ENCODE measurements around the gene EMP1.
A peak's percentile ranks its signal among the peaks of the same experiment; 100 is the strongest.

The EMP1 gene

DNA sequence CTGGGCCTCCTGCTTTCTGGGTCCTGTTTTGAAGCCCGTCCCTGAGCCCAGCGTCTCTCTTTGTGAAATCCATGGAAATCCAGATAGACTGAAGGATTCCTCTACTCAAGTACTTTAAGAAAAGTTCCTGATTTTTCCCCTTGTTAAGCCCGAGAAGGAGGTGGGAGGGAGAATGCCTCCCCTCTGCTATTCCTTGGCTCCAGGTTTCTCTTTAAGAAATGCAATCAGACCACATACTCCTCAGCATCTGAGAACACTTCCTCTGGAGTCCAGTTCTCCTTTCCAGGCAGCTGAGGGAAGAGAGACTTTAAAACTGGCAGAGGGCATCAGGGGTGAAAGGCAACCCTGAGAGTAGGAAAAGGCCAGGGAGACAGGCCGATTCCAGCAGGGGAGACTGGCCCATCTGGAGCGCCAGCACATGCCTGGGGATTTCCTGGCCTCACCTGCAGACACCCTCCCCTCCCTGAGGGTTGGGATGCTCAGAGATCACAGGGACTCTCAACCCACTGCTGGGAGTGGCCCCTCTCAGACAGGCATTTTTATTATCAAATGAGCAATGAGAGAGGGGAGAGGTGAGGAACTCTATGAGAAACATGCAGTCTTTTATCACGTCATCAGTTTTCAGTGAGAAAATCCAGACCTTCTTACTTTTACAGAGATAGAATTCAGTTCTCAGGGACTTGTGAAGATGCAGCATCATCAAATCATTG is 2.0 kb upstream of the EMP1 start:
- intact Hi-C loops (cut with DNase I; ENCODE audit: low total_unique reads): loop anchor here (5.0 kb wide), 2 partner anchors 92 to 1362 kb away; partner anchors contain the start of gene GSG1
- TF ChIP-seq, protein P1, sequence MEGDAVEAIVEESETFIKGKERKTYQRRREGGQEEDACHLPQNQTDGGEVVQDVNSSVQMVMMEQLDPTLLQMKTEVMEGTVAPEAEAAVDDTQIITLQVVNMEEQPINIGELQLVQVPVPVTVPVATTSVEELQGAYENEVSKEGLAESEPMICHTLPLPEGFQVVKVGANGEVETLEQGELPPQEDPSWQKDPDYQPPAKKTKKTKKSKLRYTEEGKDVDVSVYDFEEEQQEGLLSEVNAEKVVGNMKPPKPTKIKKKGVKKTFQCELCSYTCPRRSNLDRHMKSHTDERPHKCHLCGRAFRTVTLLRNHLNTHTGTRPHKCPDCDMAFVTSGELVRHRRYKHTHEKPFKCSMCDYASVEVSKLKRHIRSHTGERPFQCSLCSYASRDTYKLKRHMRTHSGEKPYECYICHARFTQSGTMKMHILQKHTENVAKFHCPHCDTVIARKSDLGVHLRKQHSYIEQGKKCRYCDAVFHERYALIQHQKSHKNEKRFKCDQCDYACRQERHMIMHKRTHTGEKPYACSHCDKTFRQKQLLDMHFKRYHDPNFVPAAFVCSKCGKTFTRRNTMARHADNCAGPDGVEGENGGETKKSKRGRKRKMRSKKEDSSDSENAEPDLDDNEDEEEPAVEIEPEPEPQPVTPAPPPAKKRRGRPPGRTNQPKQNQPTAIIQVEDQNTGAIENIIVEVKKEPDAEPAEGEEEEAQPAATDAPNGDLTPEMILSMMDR (IDR thresholded peaks at IDR 0.05): no peak
- Histone ChIP-seq H3K4me3 (no peak overlapping the region), H3K9me3 (no peaks in the 10 kb centered on the region), H3K27ac (no peak overlapping the region), H3K27me3 (no peaks in the 10 kb centered on the region), H3K4me1 (peaks cover 0 to 21% (median 12%) of the 10 kb centered on the region in 4 donors), H3K36me3 (no peaks in the 10 kb centered on the region)
- DNase-seq: no peak

DNA sequence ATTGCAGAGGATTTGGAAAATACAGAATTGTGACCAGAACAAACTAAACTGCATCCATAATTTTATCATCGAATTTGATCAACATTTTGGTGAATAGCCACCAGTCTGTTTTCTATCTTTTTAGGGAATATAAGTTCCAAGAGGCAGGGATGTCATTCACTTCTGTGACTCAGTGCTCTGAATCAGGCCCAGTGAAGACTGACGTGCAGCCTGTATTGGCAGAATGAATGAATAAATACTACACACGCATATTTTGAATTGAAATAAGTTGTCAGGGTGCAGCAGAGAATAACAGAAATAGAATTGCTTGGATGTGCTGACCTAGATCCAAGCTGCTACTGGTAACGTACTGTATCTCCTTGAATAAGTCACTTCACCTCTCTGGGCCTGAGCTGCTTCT is 1.3 kb upstream of the EMP1 start:
- Histone ChIP-seq H3K9me3 (no peaks in the 10 kb centered on the region), H3K4me1 (peaks cover 0 to 21% (median 12%) of the 10 kb centered on the region in 4 donors), H3K36me3 (no peaks in the 10 kb centered on the region), H3K27ac (peak overlapping the region; percentile 79 to 83), H3K27me3 (no peaks in the 10 kb centered on the region), H3K4me3 (no peak overlapping the region)
- DNase-seq: no peak
- TF ChIP-seq, protein P1 (IDR thresholded peaks at IDR 0.05): no peak
- intact Hi-C loops (cut with DNase I; ENCODE audit: low total_unique reads): loop anchor here (5.0 kb wide), 2 partner anchors 93 to 1363 kb away; partner anchors contain the start of gene GSG1

DNA sequence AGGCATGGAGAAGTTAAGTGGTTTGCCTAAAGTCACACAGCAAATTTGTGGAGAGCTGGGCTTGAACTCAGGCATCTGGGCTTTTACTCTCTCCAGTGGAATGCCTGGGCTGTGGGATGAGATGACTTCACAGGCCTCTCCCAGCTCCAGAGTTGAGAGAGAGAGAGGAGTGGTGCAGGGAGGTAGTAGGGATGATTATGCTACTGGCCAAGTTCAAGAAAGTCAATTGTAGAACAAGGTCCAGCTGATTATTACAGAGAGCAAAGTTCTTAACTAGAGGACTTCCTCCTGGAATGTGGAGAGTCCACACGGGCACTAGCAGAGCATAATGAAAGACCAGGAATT is 769 bp upstream of the EMP1 start:
- Histone ChIP-seq H3K27ac (peak overlapping the region; percentile 79 to 83), H3K9me3 (no peaks in the 10 kb centered on the region), H3K27me3 (no peaks in the 10 kb centered on the region), H3K4me3 (no peak overlapping the region), H3K36me3 (no peaks in the 10 kb centered on the region), H3K4me1 (peaks cover 0 to 21% (median 12%) of the 10 kb centered on the region in 4 donors)
- intact Hi-C loops (cut with DNase I; ENCODE audit: low total_unique reads): loop anchor here (5.0 kb wide), 2 partner anchors 93 to 1363 kb away; partner anchors contain the start of gene GSG1
- no peak for DNase-seq
- TF ChIP-seq, protein P1 (IDR thresholded peaks at IDR 0.05): no peak

DNA sequence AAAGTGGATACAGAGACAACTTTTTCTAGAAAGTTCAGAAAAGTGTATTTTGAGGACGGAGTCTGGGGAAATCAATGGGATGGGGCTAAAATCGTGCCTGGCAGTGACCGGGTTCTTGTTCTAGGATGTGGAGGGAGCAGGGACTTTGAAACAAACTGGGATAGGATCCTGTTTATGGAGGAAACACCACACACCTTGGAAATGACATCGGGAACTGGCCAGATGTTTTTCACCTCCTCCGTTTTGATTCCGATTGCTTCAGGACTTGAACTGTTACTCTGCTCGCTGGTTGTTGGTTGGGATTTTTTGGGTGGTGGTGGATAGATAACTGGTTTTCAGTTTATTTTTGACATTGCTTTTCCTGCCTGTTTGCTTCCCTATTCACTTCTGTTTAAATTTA is 506 bp downstream of the EMP1 start:
- intact Hi-C loops (cut with DNase I; ENCODE audit: low total_unique reads): loop anchor here (5.0 kb wide), 2 partner anchors 95 to 1365 kb away; partner anchors contain the start of gene GSG1
- TF ChIP-seq, protein P1 (IDR thresholded peaks at IDR 0.05): no peak
- peaks cover 0 to 21% (median 12%) of the 10 kb centered on the region in 4 donors for H3K4me1 ChIP-seq

DNA sequence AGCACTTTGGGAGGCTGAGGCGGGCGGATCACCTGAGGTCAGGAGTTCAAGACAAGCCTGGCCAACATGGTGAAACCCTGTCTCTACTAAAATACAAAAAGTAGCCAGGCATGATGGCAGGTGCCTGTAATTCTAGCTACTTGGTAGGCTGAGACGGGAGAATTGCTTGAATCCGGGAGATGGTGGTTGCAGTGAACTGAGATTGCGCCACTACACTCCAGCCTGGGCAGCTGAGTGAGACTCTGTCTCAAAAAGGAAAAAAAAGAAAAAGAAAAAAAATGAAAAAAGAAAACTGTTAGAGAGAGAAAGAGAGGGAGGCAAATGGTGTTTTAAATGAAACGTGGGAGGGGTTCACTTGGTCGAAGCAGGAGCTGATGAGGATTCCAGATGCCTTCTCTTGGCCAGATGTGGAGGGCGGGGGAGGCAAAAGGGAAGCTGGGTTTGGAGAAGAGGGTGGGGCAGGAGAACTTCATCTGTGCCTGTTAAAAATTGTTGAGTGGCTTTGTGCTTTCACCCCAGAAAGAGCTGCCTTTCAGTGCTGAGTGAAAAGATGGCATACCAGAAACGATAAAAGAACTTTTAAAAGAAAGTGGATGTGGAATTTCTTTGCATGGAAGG is 1.1 kb downstream of the EMP1 start:
- intact Hi-C loops (cut with DNase I; ENCODE audit: low total_unique reads): loop anchor here (5.0 kb wide), 2 partner anchors 95 to 1365 kb away; partner anchors contain the start of gene GSG1
- peak overlapping the region; percentile 55 to 57 for H3K4me3 ChIP-seq

More for the DNA sequence above, 506 bp downstream of the EMP1 start:
- Histone ChIP-seq H3K27me3 (no peaks in the 10 kb centered on the region), H3K27ac (peak overlapping the region; percentile 79 to 83), H3K36me3 (no peaks in the 10 kb centered on the region), H3K9me3 (no peaks in the 10 kb centered on the region), H3K4me3 (peak overlapping the region; percentile 55 to 57)
- DNase-seq: no peak

More for the DNA sequence above, 1.1 kb downstream of the EMP1 start:
- DNase-seq: peak; percentile 74 to 77
- Histone ChIP-seq H3K4me1 (peaks cover 0 to 21% (median 12%) of the 10 kb centered on the region in 4 donors), H3K9me3 (no peaks in the 10 kb centered on the region), H3K36me3 (no peaks in the 10 kb centered on the region), H3K27me3 (no peaks in the 10 kb centered on the region), H3K27ac (peak overlapping the region; percentile 79 to 83)
- TF ChIP-seq, protein P1 (IDR thresholded peaks at IDR 0.05): no peak
